Measurements from ENCODE around the gene PTPRK. TPM values are rescaled to one million over a fixed set of nuclear protein-coding genes. Genes with fewer than 3 reads are reported as not detected.

The PTPRK gene
- total RNA-seq, 1 experiment from 2014 or later, result 34.2 TPM

DNA sequence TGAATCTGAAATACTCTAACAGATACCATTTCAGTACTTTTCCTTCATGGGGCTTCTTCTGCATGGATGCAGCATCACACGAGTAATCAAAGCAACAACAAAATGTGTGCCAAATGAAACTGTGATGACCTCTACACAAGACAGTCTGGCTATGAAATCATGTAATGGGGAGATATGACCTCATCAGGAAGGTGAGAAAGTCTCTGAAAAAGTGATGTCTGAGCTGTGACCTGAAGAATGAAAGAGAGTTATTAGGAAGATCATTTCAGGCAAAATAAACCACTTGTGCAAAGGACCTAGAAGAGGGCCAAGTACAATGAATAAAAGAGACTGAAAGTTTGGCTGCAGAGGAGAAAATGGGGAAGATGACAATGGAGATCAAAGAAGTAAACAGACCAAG lies 182.8 kb downstream of the PTPRK start:
- no peaks in the 10 kb centered on the region for H3K9me2 ChIP-seq (ENCODE audit: insufficient read depth)
- H3K4me2 ChIP-seq (ENCODE audit: low read length), result no peak overlapping the region
- no peak overlapping the region for H2AFZ ChIP-seq (ENCODE audit: low read depth, low read length, poor library complexity, severe bottlenecking)
- no peaks in the 10 kb centered on the region for H3K27me3 ChIP-seq (ENCODE audit: insufficient read depth, low read length)
- H3K4me1 ChIP-seq (ENCODE audit: control insufficient read depth in 1 of 2, insufficient read depth in 2 of 2, low read length in 2 of 2), result no peaks in the 10 kb centered on the region
- DNase-seq (ENCODE audit: low read depth, low spot score), result no peak
- BruUV-seq (replicated peaks), result no TSS peak
- POLR2A ChIA-PET, result no interaction called here
- no peak for ATAC-seq
- no peaks in the 10 kb centered on the region for H3K9me3 ChIP-seq (ENCODE audit: control insufficient read depth in 1 of 2, insufficient read depth in 1 of 2, low read depth in 1 of 2, low read length in 2 of 2)
- no peaks in the 10 kb centered on the region for H4K20me1 ChIP-seq (ENCODE audit: insufficient read depth)
- RAD21 ChIA-PET (ENCODE audit: low non-redundant PET in 1 of 2, low total read pairs in 2 of 2, uncharacterized antibody in 2 of 2, unreplicated experiment in 2 of 2), result no interaction called here
- CTCF ChIA-PET, result no interaction called here
- TF ChIP-seq, protein P1, sequence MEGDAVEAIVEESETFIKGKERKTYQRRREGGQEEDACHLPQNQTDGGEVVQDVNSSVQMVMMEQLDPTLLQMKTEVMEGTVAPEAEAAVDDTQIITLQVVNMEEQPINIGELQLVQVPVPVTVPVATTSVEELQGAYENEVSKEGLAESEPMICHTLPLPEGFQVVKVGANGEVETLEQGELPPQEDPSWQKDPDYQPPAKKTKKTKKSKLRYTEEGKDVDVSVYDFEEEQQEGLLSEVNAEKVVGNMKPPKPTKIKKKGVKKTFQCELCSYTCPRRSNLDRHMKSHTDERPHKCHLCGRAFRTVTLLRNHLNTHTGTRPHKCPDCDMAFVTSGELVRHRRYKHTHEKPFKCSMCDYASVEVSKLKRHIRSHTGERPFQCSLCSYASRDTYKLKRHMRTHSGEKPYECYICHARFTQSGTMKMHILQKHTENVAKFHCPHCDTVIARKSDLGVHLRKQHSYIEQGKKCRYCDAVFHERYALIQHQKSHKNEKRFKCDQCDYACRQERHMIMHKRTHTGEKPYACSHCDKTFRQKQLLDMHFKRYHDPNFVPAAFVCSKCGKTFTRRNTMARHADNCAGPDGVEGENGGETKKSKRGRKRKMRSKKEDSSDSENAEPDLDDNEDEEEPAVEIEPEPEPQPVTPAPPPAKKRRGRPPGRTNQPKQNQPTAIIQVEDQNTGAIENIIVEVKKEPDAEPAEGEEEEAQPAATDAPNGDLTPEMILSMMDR (IDR thresholded peaks at IDR 0.05 in 2 of 3, conservative IDR thresholded peaks at IDR 0.05 in 1 of 3; ENCODE audit: borderline replicate concordance in 1 of 3, insufficient read depth in 1 of 3, low read depth in 2 of 3, low read length in 2 of 3), result no peak
- no peak for TF ChIP-seq EZH2 (IDR thresholded peaks at IDR 0.05)
- TF ChIP-seq, protein P2, sequence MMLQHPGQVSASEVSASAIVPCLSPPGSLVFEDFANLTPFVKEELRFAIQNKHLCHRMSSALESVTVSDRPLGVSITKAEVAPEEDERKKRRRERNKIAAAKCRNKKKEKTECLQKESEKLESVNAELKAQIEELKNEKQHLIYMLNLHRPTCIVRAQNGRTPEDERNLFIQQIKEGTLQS (IDR thresholded peaks at IDR 0.05), result no peak
- no peak for TF ChIP-seq RAD21 (IDR thresholded peaks at IDR 0.05; ENCODE audit: low read depth)
- no peak for TF ChIP-seq SP1 (IDR thresholded peaks at IDR 0.05; ENCODE audit: low read depth)
- no peak for TF ChIP-seq EZH2phosphoT487 (IDR thresholded peaks at IDR 0.05; ENCODE audit: borderline replicate concordance)
- TF ChIP-seq, protein P3, sequence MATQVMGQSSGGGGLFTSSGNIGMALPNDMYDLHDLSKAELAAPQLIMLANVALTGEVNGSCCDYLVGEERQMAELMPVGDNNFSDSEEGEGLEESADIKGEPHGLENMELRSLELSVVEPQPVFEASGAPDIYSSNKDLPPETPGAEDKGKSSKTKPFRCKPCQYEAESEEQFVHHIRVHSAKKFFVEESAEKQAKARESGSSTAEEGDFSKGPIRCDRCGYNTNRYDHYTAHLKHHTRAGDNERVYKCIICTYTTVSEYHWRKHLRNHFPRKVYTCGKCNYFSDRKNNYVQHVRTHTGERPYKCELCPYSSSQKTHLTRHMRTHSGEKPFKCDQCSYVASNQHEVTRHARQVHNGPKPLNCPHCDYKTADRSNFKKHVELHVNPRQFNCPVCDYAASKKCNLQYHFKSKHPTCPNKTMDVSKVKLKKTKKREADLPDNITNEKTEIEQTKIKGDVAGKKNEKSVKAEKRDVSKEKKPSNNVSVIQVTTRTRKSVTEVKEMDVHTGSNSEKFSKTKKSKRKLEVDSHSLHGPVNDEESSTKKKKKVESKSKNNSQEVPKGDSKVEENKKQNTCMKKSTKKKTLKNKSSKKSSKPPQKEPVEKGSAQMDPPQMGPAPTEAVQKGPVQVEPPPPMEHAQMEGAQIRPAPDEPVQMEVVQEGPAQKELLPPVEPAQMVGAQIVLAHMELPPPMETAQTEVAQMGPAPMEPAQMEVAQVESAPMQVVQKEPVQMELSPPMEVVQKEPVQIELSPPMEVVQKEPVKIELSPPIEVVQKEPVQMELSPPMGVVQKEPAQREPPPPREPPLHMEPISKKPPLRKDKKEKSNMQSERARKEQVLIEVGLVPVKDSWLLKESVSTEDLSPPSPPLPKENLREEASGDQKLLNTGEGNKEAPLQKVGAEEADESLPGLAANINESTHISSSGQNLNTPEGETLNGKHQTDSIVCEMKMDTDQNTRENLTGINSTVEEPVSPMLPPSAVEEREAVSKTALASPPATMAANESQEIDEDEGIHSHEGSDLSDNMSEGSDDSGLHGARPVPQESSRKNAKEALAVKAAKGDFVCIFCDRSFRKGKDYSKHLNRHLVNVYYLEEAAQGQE (IDR thresholded peaks at IDR 0.05; ENCODE audit: low read depth), result no peak
- no peak for TF ChIP-seq YY1 (IDR thresholded peaks at IDR 0.05; ENCODE audit: extremely low read depth, insufficient replicate concordance, low read depth, low read length)
- TF ChIP-seq CBX3 (IDR thresholded peaks at IDR 0.05; ENCODE audit: low read depth), result no peak
- TF ChIP-seq, protein P4, sequence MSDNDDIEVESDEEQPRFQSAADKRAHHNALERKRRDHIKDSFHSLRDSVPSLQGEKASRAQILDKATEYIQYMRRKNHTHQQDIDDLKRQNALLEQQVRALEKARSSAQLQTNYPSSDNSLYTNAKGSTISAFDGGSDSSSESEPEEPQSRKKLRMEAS (IDR thresholded peaks at IDR 0.05), result no peak
- TF ChIP-seq POLR2AphosphoS5 (IDR thresholded peaks at IDR 0.05; ENCODE audit: low read depth, low read length), result no peak
- TF ChIP-seq SIN3A (IDR thresholded peaks at IDR 0.05; ENCODE audit: low read depth), result no peak
- no peak for TF ChIP-seq POLR2A (IDR thresholded peaks at IDR 0.05; ENCODE audit: borderline replicate concordance, extremely low read depth, insufficient read depth, insufficient read length)
- TF ChIP-seq FOSL1 (IDR thresholded peaks at IDR 0.05; ENCODE audit: low read depth), result no peak
- no peak for TF ChIP-seq SRF (IDR thresholded peaks at IDR 0.05; ENCODE audit: low read depth)
- TF ChIP-seq, protein P5, sequence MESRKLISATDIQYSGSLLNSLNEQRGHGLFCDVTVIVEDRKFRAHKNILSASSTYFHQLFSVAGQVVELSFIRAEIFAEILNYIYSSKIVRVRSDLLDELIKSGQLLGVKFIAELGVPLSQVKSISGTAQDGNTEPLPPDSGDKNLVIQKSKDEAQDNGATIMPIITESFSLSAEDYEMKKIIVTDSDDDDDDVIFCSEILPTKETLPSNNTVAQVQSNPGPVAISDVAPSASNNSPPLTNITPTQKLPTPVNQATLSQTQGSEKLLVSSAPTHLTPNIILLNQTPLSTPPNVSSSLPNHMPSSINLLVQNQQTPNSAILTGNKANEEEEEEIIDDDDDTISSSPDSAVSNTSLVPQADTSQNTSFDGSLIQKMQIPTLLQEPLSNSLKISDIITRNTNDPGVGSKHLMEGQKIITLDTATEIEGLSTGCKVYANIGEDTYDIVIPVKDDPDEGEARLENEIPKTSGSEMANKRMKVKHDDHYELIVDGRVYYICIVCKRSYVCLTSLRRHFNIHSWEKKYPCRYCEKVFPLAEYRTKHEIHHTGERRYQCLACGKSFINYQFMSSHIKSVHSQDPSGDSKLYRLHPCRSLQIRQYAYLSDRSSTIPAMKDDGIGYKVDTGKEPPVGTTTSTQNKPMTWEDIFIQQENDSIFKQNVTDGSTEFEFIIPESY (IDR thresholded peaks at IDR 0.05; ENCODE audit: extremely low read depth, insufficient replicate concordance, low read length), result no peak
- TF ChIP-seq ELF1 (IDR thresholded peaks at IDR 0.05; ENCODE audit: borderline replicate concordance, low read depth), result no peak
- no peak for TF ChIP-seq JUND (IDR thresholded peaks at IDR 0.05)
- TF ChIP-seq EGR1 (IDR thresholded peaks at IDR 0.05; ENCODE audit: low read depth), result no peak
- TF ChIP-seq TCF7L2 (IDR thresholded peaks at IDR 0.05; ENCODE audit: borderline replicate concordance, extremely low read depth, insufficient read depth, insufficient read length), result no peak
- H3K9ac ChIP-seq (ENCODE audit: low read length), result no peak overlapping the region
- no peaks in the 10 kb centered on the region for H3K36me3 ChIP-seq (ENCODE audit: control insufficient read depth in 1 of 2, insufficient read depth in 2 of 2, low read length in 2 of 2)
- intact Hi-C loops (cut with micrococcal nuclease), result no loop called here
- H3K79me2 ChIP-seq (ENCODE audit: insufficient read depth, low read length), result no peaks in the 10 kb centered on the region
- no peak overlapping the region for H3K27ac ChIP-seq (ENCODE audit: low read depth, low read length)
- H3K4me3 ChIP-seq (replicated peaks in 1 of 2; ENCODE audit: low read depth in 1 of 2, low read length in 2 of 2), result no peak overlapping the region
